Measurements from ENCODE around the gene PIEZO2.

The PIEZO2 gene

DNA sequence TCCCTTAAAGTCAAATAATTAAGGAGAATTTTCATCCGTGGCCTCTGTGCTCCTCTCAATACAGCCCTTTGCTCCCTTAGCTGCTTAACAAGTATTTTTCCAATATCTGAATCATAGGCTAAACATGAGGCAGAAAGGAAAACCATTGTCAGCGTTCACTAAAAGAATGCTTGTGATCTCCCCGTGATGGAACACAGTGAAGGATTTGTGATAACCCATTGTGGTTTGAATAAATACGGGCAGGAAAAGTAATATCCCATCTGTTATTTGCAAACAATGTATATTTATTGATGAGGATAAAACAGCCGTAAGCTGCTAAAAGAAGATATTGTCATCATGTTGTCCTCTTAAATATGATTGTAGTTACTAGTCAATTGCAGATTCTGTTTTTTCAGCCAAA lies 365.4 kb downstream of the PIEZO2 start:
- ATAC-seq (no peak), DNase-seq (no peak)

DNA sequence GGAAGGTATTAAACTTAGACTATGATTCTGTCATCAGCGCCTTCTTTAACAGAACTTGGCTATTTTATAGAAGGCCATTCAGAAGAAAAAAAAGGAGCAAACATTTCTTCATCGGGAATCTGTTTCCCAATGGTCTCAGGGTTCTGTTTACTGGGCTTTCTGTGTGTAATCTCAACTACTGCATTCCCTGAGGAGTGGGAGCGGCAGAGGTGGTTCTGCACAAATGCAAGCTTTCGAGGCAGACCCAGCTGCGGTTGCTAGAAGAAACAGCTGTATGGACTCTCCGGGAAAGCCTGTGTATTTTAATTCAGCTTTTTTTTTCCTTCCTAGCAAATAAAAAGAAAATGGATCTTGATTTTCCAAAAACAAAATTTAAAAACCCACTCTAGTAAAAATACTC lies 372.9 kb downstream of the PIEZO2 start:
- DNase-seq, result no peak
- ATAC-seq, result no peak

DNA sequence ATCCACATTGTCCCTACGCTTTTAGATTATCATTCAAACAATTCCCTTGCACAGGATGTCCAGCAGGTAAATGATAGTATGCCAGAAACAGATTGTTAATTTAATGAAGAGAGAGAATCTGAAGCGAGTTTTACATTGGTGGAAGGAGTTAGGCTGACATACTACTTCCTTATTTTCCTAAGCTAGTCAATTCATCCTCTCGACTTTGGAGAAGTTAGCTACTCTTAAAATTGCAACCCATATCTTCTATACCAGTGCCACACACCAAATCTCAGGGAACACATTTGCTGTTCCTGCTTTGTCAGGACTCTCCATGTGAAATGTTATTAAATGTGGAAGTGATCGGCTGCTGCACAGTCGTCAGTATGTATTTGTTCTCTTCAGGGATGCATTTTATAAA lies 374.3 kb downstream of the PIEZO2 start:
- DNase-seq (no peak), ATAC-seq (no peak)

DNA sequence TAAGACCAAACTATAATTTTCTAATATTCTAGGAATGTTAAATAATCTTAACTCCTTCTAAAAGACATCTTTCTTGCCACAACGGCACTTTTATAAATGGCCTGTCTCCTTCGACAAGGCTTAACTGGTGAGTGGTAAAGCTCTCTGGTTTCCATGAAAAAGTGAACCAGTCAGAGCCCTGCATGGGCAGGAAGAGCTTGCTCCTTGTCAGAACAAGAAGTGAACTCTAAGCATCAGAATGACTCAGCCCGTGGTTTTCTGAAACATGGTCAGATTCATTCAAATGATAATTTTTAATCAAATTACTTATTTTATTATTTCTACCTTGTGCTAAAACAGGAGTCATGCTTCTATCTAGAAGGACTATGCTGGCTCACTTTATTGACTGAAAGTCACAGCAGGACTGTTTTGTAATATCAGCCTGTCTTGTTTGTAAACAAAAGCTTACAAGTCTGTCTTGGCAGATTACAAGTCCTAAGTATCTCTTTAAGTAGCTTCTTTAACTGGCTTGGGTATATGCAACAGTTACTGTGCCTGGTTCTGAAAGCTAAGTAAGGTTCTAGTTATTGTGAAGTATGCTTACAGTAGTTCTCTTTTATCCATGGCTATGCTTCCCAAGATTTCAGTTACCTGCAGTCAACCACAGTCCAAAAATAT lies 378.2 kb downstream of the PIEZO2 start:
- no peak for DNase-seq
- peak; percentile 32 for ATAC-seq

DNA sequence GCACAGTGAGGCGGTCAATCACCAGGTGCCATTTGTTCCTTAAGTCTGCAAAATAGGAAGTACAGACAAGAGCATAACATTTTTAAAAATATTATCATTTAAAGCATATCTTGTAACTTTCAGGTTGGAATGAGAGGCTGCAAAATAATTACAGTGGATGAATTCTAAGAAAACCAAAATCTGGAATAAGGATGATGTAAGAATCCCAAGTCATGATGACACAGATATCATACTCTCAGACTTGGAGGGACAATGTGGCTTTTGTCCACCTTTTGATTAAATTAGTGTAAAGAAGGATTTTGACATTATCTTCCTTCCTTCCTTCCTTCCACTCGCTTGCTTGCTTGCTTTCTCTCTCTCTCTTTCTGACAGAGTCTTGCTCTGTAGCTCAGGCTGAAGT lies 379.1 kb downstream of the PIEZO2 start:
- ATAC-seq (no peak), DNase-seq (no peak)

DNA sequence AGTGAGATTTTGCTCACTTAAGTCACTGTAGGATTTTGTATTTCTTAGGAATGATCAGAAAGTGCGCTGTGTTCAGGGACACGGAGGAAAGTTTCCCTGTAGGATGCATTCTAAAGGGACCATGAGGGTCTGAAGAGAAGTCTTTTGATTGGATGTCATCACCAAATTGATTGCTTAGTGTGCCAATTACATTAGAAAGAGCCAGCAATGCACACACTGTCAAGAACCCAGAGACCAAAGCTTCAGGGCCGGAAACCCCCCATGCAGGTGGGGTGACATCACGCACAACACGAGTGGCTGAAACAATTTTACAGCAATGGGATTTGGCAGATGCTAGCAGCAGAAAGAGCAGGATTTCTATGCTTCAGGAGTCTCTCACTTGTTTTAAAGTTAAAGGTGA lies 381.1 kb downstream of the PIEZO2 start:
- ATAC-seq (no peak), DNase-seq (no peak)

DNA sequence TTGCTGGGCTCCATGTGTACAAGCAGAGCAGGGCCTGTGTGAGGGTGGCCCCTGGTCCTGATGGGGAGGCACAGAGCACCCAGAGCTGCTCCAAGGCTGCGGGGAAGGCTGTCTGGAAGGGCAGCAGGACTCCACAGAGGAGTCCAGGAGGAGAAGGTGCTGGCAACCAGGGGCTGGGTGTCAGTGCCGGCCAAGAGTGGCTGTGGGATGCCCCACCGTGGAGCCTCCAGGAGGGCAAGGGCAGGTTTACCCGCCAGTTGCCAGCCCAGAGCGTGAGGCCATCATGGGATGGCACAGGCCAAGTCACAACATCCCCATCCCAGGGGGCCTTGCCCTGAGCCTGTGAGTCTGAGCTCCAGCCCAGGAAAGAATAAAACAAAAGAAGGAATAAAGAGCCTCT lies 381.7 kb downstream of the PIEZO2 start:
- DNase-seq, result no peak
- no peak for ATAC-seq

DNA sequence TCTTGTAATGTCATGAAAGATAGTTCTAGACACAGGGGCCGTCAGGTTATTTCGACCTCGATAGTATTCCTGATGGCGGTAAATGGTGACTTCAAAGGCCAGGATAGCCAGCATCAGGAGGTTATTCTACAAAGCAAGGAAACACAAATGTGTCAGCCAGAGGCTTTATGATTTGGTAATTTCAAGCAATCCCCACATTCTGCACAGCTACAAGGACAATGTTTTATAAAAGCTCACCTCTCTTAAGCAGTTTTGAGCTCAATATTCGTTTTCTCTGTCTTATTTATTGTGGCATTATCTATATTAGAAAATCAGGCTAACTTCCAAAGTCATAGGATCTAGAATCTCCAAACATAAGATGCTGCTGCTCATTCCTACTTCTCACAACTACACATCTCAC lies 388.4 kb downstream of the PIEZO2 start:
- ATAC-seq (no peak), DNase-seq (no peak)

DNA sequence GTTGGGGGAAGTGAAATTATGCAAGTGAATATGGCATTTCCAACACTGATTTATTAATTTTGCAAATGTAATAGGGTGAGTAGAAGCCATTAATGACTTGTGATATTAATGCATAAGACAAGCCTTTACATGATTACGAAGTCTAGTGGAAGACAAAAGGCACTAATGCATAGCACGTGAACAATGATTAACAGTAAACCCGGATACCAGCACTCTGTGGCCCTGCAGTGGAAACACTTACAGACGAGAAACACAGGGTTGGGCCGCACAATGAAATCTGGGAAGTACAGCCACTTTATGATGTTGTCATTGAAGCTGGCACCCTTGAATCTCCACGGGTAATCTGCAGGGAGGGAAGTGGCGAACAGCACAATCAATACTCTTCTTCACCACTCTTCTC lies 390.1 kb downstream of the PIEZO2 start:
- ATAC-seq, result no peak
- DNase-seq, result no peak

DNA sequence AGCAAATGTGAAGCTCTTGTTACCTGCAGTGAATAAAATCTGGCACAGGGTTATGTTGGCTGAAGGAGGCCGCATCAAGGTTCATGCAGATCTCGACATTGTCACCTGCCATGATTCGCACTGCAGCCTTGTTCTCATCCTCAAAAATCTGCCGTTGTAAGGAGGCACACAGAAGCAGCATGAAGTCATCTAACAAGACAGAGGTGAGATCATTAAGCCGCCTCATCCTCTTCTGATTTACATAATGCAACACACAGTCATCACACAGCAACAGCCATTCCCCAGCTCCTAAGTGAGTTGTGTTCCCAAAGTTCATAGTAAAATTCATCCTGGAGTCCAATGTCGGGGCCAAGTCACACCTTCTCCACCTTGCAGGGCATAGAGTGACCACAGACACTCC lies 391.4 kb downstream of the PIEZO2 start:
- ATAC-seq (no peak), DNase-seq (no peak)

DNA sequence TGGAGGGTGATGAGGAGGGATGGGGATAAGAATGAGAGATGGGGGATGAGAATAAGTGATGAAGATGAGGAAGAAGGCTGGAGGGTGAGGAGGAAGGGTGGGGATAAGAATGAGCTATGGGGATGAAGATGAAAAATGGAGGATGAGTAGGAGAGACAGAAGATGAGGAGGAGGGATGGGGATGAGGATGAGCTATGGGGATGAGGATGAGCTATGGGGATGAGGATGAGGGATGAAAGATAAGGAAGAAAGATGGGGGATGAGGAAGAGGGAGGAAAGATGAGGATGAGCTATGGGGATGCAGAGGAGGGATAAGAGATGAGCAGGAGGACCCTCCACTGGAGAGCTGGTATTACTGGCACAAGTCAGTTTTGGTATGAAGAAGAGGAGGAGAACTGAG lies 392.0 kb downstream of the PIEZO2 start:
- ATAC-seq, result no peak

DNA sequence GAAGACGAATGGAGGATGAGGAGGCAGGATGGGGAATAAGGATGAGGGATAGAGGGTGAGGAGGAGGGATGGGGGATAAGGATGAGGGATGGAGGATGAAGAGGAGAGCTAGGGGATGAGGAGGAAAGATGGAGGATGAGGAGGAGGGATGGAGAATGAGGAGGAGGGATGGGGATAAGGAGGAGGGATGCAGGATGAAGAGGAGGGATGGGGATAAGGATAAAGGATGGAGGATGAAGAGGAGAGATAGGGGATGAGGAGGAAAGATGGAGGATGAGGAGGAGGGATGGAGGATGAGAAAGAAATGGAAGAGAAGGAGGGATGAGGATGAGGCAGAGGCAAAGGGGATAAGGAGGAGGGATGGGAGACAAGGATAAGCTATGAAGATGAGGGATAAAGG lies 393.5 kb downstream of the PIEZO2 start:
- no peak for ATAC-seq
- no peak for DNase-seq

More for the DNA sequence above, 392.0 kb downstream of the PIEZO2 start:
- DNase-seq, result no peak

DNA sequence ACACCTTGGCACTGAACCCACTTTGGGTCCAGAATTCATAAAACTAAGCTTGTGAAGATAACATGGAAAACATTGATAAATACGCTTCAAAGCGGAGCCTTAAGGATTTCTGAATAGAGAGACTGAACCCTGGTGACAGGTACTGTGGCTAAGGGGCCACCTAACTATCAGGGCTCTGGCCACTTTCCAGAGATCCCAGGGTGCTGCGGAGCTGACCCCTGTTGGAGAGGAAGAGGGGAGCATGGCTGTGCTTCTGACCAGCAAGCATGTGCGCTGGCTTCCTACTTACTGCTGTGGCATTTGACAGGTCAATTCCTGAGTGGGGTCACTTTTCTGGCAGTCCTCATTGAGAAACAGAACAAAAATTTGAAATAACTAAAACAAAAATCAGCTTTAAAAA lies 395.2 kb downstream of the PIEZO2 start:
- DNase-seq (no peak), ATAC-seq (no peak)

DNA sequence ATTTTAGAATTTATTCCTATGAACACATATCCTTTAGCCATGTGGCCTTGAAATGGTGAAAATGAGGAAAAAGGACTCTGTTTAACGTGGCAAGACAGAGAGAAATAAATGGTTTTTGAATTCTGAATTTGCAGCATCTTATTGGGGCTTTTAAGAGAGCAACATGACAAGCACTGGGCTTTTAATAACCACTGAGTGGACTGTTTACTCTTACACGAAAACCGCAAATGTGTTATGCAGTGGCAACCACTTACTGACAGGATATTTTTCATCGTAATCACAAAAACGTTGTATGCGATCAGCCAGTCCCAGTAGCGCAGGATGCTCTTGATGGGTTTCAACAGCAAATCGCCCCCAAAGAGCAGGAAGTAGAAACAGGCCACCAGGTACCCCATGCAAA lies 397.0 kb downstream of the PIEZO2 start:
- DNase-seq (no peak), ATAC-seq (no peak)

DNA sequence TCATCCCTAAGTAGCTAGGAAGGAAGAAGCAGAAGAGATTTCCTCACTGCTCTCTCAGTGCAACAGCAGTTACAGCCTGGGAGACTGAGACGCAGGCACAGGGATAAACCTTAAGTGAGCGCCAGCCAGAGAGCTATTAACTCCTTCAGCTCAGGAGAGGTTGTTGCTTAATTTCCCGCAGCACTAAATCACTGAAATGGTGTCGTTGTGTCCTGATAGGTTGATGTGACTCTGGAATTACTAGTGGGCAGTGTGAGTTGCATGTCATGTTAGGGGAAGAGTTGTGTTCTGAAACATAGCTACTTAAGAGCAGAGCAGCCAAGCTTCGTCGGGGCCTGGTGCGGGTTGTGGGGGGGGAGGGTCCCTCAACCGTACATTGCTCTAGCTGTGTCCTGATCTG lies 397.7 kb downstream of the PIEZO2 start:
- DNase-seq (no peak), ATAC-seq (no peak)

DNA sequence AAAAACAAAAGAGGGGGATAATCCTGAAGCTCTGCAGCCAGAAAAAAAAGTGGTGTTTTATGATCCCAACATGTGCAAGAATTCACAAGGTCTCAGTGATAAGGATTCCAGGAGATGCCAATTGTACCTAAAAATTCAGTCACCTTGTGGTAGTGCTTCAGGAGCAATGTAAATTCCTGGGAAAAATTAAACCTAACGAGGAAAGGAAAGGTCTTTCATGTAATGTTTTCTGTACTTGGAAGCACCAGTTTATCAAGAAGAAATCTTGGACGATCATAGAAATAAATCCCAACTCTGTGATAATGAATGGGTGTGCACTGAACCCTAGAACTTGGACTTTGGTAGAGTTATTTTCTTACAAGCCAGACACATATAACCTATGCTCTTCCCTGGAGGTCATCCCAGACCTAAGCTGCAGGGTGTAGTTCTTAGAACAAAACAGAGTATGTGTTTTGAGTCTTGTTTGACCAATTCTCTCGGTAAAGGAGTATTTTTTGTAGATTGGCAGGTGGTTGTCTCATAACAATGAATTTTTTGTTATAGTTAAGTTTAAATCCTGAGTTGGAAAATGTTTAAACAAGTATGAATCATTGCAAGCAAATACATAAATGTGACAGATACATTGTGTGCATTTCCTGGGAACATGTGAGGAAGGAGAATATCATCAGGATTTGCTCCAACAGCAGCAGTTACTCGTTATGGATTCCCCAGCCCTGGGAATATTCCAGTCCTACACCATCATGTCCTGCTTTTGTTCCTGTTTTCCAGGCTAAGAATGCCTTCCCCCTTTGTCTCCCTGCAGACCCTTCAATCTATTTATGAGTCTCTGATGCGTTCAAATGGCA lies 399.0 kb downstream of the PIEZO2 start:
- ATAC-seq (no peak), DNase-seq (no peak)

DNA sequence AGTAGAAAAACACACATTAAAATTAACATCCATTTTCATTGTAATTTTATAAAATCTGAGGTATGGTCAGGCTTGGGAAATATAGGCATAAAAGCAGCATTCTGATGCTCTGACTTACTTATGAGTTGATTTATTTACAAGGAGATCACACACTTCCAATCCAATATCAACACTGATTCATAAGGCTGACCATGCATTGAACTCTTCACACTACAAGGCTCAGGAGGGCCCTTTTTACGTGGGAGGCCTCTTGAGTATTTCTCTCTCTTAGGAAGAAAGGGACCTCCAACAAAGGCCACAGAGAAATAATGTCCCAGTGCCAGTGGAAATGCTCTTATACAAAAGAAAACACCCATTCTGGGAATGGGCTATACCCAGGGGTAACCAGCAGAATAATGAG lies 400.7 kb downstream of the PIEZO2 start:
- no peak for ATAC-seq
- no peak for DNase-seq

DNA sequence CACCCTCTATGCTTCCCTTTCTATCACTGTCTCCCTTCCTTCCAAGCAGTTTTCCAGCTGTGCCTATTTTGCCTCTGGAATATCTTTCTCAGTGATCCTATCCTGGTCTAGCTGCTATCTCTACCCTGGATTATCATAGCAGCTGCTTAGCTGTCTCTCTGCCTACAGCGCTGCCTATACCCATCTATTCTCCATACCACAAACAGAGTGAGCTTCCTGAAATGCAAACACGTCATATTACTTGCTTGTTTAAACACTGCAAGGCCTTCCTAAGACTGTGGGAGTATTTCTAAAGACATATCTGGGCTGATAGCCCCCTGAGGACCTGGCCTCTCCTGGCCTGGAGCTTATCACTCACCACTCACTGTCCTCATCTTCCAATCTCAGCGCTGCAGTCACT lies 403.4 kb downstream of the PIEZO2 start:
- no peak for DNase-seq

DNA sequence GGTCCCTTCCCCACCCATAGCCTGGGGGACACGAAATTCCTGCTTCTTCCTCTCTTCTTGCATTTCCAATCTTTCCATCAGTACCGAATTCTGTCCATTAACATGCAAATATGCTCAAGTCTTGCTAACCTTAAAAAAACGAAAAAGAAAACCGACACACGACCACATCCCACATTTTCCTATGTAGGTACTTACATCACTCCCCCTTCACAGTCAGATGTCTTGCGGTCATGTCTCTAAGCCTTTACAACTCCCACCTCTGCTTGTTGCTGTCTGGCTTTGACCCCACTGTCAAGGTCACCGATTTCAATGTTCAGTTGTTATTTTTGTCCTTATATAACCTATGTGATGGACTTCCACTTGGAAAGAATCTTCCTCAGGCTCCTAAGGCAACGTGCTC lies 404.1 kb downstream of the PIEZO2 start:
- ATAC-seq, result no peak
- no peak for DNase-seq

More for the DNA sequence above, 403.4 kb downstream of the PIEZO2 start:
- ATAC-seq, result no peak

DNA sequence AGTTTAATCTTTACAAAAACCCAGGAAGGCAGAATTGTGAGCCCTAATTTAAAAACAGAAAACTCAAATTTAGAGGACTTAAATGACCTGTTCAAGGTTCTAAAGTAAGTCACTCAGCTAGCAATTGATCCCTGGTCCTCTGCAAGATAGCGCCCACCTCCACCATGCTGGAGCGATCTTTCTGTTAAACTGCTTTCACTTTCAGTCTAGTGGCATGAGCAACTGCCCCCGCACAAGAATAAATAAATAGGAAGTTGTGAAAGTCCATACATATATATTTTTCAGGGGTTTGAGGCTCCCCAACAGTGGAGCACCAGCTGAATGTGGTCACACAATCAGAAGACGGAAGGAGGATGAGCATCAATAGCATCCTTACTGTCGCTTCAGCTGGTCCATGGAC lies 405.6 kb downstream of the PIEZO2 start:
- ATAC-seq, result no peak
- no peak for DNase-seq

DNA sequence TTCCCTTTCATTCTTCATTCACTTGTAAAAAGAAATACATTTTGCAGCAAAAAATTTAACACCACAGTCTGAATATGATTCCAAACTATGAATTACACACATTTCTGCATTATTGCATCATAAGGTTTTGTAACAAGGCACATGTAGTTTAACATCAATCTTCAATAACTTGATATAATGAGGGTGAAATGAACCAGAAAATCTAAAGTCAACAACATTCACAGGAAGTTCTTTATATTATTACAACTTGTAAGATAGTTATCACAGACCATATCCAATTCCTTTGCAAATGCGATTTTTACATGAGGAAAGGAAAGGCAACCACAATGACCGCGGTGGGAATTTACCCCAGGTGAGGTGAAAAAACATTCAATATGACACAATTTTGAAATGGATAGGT lies 410.2 kb downstream of the PIEZO2 start:
- no peak for ATAC-seq
- no peak for DNase-seq

DNA sequence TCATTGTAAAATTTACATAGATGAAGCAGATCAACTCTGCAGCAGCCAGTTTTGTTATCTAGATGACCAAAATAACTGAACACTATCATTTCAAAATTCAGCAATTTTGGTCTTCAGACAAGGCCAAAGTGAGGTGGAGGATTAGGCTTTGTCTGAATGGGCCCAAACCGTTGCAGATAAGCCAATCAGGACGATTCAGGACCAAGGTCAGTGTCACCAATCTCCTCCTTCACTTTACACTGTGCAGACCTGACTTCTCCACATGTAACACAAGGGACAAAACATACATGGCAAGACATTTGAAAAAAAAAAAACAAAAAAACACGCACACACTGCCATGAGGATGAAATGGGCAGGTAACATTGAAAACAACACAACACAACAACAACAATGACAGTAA lies 412.4 kb downstream of the PIEZO2 start:
- no peak for ATAC-seq
- no peak for DNase-seq

DNA sequence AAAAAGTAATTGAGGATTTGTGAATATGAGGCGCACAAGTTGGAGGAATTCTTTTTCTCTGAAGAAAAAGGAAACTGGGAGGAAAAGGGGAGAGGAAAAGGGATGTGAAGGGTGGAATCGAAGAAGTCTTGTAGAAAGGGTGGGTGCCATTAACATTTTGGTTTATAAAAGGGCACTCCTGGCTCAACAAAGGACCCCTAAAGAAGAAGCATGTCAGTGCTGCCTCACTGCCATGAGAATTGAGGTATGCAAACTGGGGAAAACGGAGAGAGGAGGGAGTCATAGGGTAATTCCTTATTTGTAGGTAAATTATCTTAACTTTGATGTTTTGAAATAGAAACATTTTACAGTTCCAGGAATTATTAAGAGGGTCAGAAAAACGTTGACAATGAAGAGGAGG lies 416.4 kb downstream of the PIEZO2 start:
- no peak for DNase-seq
- no peak for ATAC-seq

DNA sequence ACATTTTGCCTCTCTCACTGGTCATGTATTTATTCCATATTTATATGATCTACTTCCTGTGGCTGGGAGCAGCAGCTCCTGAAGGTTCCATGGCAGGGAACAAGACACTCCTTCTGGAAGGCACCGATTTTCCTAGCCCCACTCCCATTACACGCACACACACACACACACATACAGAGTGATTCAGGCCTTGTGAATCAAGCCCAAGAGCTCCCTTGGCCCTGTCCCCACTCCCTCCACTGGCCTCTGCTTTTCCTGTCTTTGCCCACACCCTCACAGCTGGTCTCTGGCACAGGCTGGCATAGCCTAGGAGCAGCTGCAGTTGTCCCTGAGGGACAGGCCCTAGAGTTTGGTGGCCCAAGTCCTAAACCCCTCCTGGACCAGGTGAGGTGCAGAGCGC lies 421.9 kb downstream of the PIEZO2 start:
- DNase-seq, result no peak

More for the DNA sequence above, 421.9 kb downstream of the PIEZO2 start:
- ATAC-seq, result no peak
